ENCODE measurements around the gene CAPN5.
"Not testable (repeated sequence)": the region's sequence is repeated elsewhere in the genome, so short reads cannot be mapped to it uniquely, and the experiment has no call there.

The CAPN5 gene

GRCh38 chr11:77040401-77040777, 26.4 kb upstream of the CAPN5 start:
- no peak for DNase-seq
- in situ Hi-C loops (cut with MboI; ENCODE audit: low pct_unique_long_range_greater_than_20kb, low sequenced_read_pairs): no loop called here

GRCh38 chr11:77040889-77041288, 25.9 kb upstream of the CAPN5 start:
- DNase-seq: no peak
- in situ Hi-C loops (cut with MboI; ENCODE audit: low pct_unique_long_range_greater_than_20kb, low sequenced_read_pairs): no loop called here

- in situ Hi-C loops (cut with MboI; ENCODE audit: low pct_unique_long_range_greater_than_20kb, low sequenced_read_pairs): no loop called here
- DNase-seq: no peak
Measured at GRCh38 chr11:77042111-77042726, 24.6 kb upstream of the CAPN5 start.

DNA sequence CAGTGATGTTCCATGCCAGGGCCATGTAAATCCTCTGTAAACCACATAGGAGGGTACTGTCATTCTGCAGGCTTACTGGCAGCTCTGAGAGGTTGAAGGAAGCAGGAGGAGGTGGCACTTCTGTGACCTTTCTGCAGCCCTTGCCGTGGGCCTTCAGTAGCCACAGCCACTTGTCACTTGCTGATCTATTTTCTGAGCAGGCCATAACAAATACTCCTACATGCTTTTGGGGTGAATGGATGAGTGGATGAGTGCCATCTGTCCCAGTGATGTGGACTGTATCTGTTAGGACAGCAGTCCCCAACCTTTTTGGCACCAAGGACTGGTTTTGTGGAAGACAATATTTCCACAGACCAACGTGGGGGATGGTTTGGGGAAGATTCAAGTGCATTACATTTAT, 22.4 kb upstream of the CAPN5 start:
- no peak for DNase-seq

DNA sequence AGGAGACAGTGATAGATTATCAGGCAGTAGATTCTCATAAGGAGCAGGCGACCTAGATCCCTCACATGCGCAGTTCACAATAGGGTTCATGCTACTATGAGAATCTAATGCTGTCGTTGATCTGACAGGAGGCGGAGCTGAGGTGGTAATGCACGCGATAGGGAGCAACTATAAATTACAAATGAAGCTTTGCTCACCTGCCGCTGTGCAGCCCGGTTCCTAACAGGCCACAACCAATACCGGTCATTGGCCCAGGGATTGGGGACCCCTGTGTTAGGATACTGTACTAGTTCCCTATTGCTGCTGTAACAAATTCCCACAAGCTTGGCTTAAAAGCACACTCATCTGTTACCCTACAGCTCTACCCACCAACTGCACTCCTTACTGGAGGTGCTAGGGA, 21.9 kb upstream of the CAPN5 start:
- no peak for DNase-seq
- in situ Hi-C loops (cut with MboI; ENCODE audit: low pct_unique_long_range_greater_than_20kb, low sequenced_read_pairs): no loop called here

More for the DNA sequence above, 22.4 kb upstream of the CAPN5 start:
- in situ Hi-C loops (cut with MboI; ENCODE audit: low pct_unique_long_range_greater_than_20kb, low sequenced_read_pairs): no loop called here

- in situ Hi-C loops (cut with MboI; ENCODE audit: low pct_unique_long_range_greater_than_20kb, low sequenced_read_pairs): no loop called here
- peak; percentile 59 for DNase-seq
Measured at GRCh38 chr11:77046060-77046501, 20.7 kb upstream of the CAPN5 start.

- peak; percentile 99 for DNase-seq
- in situ Hi-C loops (cut with MboI; ENCODE audit: low pct_unique_long_range_greater_than_20kb, low sequenced_read_pairs): no loop called here
Measured at GRCh38 chr11:77047007-77047927, 19.5 kb upstream of the CAPN5 start.

- DNase-seq; in situ Hi-C loops (cut with MboI; ENCODE audit: low pct_unique_long_range_greater_than_20kb, low sequenced_read_pairs): not testable (repeated sequence)
Measured at GRCh38 chr11:77047928-77048446, 18.8 kb upstream of the CAPN5 start.

GRCh38 chr11:77049026-77049425, 17.7 kb upstream of the CAPN5 start:
- in situ Hi-C loops (cut with MboI; ENCODE audit: low pct_unique_long_range_greater_than_20kb, low sequenced_read_pairs): no loop called here
- no peak for DNase-seq

DNA sequence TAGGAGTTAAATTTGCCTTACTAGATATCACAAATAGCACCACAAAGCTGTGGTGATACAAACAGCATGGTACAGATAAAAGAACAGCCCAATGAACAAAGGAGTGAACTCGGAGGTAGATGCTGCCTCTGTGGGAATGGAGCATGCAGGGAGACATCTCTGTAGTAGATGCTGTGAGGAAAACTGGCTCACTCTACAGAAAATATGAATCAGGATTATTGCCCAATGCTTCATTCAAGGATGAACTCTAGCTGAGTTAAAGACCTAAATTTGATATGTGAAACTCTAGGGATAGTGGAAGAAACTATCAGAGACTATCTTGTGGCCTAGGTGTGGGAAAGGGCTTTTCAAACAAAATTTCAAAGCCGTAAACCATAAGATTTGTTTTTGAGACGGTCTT, 15.3 kb upstream of the CAPN5 start:
- DNase-seq: no peak
- in situ Hi-C loops (cut with MboI; ENCODE audit: low pct_unique_long_range_greater_than_20kb, low sequenced_read_pairs): no loop called here

GRCh38 chr11:77052518-77052917, 14.3 kb upstream of the CAPN5 start:
- DNase-seq: no peak
- in situ Hi-C loops (cut with MboI; ENCODE audit: low pct_unique_long_range_greater_than_20kb, low sequenced_read_pairs): no loop called here

DNA sequence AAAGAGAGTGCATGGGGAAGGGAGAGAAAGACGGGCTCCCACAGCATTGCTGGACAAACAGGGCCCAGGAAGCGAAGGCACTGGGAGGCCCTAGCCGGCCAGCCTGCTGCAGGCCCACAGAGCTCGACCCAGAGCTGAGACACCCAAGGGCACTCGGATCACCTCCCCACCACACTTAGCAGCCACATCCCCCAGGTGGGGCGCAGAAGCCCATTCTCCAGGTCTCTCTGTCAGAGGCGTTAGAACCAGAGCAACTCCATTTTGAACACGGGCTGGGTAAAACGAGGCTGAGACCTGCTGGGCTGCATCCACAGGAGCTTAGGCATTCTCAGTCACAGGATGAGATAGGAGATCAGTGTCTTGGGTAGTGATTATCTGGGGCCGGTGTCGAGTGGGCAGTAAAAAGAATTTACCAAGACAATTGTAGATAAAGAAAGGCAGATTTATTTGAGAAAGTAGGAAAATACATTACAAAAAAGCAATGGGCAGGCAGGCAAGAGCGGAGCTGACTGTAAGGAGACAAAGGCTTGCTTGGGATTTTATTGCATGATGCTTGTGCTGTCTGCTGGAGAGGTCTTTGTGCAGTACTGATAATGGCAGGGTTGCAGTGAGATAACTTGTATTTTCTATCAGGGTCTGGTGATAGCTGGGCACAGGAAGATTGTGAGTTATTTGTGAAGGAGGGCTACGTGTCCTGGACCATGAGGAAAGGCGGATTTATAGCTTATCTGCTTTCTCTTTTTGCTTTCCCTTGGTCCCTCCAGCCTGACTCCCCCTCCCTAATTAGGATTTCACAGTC, 13.4 kb upstream of the CAPN5 start:
- in situ Hi-C loops (cut with MboI; ENCODE audit: low pct_unique_long_range_greater_than_20kb, low sequenced_read_pairs): no loop called here
- DNase-seq: no peak

DNA sequence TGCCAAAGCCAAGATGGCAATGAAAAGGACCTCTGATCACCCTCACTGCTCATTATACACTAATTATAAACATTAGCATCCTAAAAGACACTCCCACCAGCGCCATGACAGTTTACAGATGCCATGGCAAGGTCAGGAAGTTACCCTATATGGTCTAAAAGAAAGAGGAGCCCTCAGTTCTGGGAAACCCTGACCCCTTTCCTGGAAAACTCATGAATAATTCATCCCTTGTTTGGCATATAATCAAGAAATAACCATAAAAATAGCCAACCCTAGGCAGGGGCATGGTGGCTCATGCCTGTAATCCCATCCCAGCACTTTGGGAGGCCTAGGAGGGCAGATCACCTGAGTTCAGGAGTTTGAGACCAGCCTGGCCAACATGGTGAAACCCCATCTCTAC, 12.7 kb upstream of the CAPN5 start:
- DNase-seq: no peak
- in situ Hi-C loops (cut with MboI; ENCODE audit: low pct_unique_long_range_greater_than_20kb, low sequenced_read_pairs): no loop called here

DNA sequence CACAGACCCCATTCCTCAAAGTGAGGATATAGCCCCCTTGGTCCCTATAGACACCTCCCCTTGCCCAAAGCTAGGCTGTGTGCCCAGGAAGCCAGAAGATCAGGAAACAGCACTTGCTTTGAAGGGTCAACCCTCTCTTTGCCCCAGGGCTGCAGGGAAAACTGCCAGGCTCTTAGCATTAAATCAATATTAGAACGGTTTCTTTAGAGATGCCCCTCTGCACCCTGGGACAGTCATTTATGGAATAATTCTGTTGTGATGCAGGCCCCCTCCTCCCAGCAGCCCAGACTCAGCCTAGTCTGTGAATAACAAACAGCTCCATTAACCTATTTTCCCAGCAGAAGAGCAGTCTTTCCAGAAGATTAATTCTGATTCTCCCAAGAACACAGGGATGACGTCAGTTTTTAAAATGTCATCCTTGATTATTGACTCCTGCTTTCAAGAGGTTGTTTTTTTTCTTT, 11.6 kb upstream of the CAPN5 start:
- no peak for DNase-seq
- in situ Hi-C loops (cut with MboI; ENCODE audit: low pct_unique_long_range_greater_than_20kb, low sequenced_read_pairs): no loop called here

DNA sequence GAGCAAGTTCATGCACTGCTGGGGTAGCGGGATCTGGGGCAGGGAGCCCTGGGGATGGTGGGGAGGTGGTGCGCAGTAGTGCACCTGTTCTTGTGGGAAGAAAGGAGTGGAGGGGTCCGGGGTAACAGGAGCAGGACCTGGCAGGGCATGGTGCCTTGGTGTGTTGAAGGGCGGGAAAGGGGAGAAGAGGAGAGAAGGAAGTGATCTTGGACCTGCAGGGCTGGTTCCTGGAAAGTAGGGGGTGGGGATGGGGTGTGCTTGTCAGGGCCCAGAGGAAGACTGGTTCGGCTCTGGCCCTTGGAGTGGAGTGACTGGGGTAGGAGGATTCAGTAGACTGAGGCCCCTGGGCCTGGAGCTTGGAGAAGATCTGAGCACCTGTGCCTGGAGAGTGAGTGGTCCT, 10.9 kb upstream of the CAPN5 start:
- in situ Hi-C loops (cut with MboI; ENCODE audit: low pct_unique_long_range_greater_than_20kb, low sequenced_read_pairs): no loop called here
- no peak for DNase-seq

DNA sequence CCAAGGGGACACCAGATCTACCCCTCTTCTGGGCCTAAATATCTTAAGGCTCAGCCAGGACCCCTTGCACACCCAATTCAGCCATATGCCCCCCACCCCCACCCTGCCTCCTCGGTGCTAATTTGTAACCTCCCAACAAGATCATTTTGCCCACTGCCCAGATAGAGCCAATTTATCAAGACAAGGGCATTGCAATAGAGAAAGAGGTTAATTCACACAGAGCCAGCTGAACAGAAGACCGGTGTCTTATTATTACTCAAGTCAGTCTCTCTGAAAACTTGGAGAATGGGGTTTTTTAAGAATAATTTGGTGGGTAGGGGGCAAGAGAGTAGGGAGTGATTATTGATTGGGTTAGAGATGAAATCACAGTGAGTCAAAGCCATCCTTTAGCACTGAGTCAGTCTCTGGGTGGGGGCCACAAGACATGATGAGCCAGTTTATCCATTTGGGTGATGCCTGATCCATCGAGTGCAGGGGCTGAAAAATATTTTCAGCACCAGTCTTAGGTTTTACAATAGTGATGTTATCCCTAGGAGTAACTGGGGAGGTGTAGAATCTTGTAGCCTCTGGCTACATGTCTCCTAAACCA, 9.9 kb upstream of the CAPN5 start:
- DNase-seq: no peak
- in situ Hi-C loops (cut with MboI; ENCODE audit: low pct_unique_long_range_greater_than_20kb, low sequenced_read_pairs): no loop called here

GRCh38 chr11:77057938-77058474, 8.8 kb upstream of the CAPN5 start:
- no peak for DNase-seq
- in situ Hi-C loops (cut with MboI; ENCODE audit: low pct_unique_long_range_greater_than_20kb, low sequenced_read_pairs): no loop called here

DNA sequence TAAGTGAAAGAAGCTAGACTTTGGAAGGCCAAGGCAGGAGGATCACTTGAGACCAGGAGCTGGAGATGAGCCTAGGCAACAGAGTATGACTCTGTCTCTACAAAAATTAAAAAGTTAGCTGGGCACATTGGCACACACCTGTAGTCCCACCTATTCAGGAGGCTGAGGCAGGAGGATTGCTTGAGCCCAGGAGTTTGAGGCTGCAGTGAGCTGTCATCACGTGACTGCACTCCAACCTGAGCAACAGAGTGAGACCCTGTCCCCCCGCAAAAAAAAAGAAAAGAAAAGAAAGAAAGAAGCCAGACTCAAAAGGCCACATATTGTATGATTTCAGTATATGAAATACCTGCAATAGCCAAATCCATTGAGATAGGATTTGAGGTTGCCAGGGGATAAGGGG, 7.9 kb upstream of the CAPN5 start:
- DNase-seq: no peak
- in situ Hi-C loops (cut with MboI; ENCODE audit: low pct_unique_long_range_greater_than_20kb, low sequenced_read_pairs): no loop called here

DNA sequence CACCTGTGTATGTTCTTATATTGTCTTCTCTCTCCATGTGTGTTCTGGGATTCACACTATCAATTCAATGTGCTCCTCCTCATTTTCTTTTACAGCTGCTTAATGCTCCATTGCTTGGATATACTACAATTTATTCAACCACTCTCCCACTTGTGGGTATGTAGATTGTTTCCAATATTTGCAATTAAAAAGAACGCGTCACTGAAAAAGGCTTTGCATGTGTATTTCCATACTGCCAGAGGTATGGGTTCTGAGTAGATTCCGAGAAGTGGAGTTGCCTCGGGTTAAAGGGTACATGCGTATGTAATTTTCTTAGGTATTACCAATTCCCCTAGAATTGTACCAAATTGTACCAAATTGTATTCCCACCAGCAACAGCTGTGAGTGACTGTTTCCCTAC, 7.0 kb upstream of the CAPN5 start:
- no peak for DNase-seq
- in situ Hi-C loops (cut with MboI; ENCODE audit: low pct_unique_long_range_greater_than_20kb, low sequenced_read_pairs): no loop called here

All from KBM-7 (cell line).